Stimulated activated CD4-positive, alpha-beta T cell treated with anti-CD3 and anti-CD28 coated beads, Interleukin-1b, Interleukin-23, amount 100 ng/mL, for 48 hours (primary cell): ENCODE results near the gene GRB7.
"Not testable (repeated sequence)": the region's sequence is repeated elsewhere in the genome, so short reads cannot be mapped to it uniquely, and the experiment has no call there.

Experiments used
- DNase-seq: peaks from one replicate; pipeline ENCODE4 v3.0.0-alpha.2; 2020

GRB7 gene

DNA sequence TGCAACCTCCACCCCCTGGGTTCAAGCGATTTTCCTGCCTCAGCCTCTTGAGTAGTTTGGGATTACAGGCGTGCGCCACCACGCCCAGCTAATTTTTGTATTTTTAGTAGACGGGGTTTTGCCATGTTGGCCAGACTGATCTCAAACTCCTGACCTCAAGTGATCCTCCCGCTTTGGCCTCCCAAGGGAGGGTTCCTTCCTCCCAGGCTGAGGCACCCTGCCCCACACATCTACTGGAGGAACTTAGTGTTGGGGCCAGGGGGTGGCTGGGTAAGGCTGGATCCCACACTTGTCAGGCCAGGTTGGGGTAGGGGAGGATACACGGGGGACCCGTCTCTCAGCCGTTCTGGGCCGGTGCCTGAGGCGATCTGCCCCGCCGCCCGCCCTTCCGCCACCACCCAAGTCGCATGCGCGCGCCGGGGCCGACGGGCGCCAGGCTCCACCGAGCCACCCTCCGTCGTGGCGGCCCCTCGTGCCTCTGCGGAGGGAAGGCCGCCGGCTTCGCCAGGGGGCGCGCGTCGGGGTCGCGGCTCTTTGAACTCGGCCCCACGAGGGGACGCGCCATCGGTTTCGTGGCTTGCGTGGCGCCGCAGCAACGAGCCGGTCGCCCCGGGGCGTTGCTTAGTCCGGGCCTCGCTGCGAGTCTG, 15.9 kb downstream of the GRB7 start:
- DNase-seq, result no peak

DNA sequence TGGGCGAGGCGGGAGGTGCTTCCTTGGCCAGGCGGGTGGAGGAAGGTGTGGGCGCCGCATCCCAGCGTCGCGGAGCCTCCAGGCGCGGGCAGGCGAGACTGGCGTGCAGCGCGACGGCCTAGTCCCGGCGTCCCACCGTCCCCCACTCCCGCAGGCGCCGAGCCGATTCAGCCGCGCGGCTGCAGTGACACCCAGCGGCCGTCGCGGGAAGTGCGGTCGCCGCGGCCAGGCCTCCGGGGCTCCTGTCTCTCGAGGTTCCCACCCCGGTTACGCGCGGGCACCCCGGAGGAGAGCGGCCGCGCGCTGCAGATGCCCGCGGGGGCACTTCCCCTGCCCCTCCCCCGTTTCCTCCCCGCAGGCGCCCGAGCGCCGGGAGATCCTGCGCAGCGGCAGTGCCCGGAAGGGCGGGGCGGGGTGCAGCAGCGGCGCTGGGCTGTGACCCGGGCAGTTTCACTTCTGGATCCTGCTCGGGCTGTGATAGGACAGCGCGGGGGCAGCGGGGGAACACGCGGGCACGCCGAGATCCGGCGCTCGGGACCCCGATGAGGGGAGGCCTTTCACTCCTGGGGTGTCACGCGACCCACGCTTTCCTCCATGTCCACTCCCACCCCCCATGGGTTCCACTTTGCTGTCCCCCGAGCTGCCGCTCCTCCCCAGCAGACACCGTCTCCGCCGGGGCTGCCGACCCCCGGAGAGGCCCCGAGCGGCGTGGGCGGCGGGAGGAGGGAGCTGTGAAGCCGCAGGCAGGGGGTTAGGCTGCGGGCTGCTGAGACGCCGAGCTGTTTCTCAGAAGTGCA, 16.6 kb downstream of the GRB7 start:
- peak; percentile 96 for DNase-seq

DNA sequence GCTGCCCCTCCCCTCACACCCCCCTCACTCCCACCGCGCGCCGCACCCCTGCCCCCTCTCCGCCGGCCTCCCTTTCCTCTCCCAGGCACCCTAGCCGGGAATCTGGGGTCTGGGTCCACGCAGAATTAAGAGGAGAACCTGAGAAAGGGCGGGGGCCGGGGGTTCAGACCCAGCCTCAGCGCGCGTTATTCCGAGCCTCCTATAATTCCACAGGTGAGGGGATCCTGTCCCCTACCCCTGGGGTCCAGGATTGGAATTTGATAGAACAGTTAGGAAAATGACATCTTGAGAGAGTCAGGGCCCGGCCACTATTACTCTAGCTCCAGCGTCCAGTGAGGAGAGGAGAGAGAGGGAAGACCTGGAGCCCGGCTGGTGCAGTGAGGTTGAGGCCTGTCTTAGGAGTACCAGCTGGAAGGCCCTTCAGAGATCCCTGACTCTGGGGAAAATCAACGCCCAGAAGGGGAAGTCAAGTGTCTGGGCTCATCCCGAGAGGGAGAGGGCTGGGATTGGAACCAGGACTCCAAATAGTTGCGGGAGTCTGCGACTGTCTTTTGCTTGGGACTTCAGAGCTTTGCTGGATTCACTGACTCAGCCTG, 17.3 kb downstream of the GRB7 start:
- DNase-seq, result no peak

DNA sequence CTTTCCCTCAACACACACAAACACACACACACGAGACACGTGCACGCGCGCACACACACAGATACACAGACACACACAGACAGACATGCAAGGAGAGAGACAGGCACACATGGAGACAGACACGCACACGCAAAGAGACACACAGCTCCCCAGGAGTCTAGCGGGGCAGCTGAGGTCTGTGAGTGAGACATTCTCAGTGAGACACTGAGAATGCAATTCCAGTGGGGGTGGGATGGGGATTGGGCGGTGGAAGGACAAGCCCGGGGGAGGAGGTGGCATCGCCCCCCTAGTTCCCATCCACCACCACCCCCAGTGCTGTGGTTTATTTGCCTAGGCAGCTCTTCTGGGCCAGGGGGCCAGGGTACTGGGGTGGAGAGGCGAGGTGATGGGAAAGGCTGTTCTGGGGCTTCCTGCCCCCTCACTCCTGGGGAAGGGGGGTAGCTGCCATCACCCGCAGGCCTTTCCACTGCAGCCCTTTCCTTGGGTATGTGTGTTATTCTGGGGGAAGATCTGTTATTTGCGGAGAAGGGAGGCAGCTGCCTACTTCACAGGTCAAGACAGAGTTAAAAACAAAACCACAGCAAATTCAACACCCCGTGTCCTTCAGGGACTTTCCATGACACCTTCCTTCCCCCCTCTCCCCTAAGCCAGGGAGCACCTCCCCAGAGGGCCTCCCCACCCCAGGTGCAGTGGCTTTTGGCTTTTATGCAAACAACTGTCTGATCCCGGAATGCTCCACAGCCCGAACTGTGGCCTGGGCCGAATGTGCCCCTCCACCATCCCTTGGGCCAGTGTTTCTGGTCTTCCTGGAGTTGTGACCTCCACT, 18.0 kb downstream of the GRB7 start:
- DNase-seq, result peak; percentile 54

DNA sequence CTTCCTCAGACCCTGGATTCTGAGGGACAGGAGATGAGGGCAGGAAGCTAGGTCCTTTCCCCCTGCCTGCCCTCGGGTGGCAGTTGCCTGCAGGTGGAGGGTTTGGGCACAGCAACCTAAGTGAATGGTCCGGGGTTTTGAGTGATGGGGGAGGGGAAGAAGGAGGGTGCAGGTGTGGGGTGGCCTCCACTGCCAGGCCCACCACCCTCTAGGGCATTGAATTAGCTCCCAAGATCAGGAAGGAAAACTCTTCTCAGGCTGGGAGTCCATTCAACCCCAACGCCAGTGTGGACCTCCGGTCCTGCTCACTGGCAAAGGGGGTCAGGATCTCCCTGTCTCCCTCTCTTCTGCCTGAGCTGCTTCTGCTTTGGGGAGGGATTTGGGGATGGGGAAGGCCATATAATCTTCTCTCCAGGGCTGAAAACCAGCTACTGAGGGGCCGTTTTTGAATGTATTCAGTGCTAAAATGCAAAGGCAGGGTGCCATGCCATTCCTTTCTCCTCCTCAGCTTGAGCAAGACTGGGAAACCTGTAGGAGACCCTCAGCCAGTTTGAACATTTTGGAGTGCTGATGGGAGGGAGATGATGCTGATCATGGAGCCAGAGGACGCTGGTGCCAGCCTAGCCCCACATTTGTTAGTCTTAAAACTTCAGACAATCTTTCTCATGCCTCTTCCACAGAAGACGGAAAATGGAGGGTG, 18.8 kb downstream of the GRB7 start:
- no peak for DNase-seq

DNA sequence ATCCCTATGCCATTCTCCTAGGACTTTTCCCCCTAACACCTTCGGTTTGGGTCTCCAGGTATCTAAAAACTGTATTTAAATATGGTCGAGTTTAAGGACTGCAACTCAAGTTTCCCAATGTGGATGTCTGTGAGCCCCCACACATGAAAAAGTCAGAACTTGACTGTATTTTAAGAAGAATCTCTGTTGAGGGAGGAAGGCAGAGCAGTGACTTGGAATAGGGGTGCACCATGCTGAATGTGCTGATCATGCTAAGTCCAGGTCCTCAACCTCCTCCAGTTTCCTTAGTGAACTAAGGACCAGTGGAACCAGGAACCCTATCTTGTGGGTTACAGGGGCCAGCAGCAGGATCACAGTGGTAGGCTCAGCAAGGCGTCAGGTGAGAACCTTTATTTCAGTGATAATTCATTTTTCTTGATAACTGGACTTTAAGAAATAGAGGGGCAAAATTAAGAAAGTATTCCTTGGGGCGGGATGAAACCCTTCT, 19.5 kb downstream of the GRB7 start:
- DNase-seq, result no peak

DNA sequence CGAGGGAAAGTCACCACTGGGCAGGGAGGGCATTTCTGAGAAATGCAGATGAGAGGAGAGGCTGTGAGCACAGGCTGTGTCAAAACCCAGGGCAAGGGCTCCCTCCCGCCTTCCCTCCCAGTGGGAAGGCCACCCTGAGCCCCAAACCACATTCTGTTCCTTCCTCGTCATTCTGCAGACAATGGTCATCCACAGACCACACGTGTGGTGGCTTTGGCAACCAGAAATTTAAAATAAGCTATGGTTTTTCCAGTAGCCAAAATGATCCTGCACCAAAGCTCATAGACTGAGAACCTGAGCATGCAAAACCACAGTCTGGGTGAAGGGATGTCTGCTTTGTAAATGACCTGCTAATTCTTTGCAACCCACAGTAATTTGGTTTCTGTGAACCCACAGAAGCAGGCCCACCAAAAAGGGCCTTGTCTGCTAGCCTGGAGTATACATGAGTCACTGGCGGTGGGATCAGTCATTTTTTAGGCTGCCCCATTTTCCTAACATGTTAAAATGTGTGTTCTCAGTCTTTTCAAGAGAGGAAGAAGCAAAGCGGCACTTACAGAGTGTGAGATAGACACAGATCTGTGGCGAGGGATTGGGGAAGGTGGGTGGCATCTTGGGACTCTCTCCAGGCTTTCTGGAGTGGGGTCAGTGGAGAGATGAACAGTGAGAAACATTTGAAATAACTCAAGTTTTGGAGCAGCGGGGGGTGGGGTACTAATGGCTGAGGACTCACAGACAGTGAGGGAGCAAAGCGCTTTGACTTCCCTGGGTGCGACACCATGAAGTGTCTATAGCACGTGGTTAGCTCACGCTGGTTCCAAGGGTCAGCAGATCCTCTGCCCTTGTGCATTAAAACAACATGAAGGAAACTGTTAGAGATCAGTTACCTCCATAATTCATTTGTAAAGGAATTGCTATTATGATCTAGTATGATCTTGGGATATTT, 20.5 kb downstream of the GRB7 start:
- DNase-seq, result peak; percentile 74

DNA sequence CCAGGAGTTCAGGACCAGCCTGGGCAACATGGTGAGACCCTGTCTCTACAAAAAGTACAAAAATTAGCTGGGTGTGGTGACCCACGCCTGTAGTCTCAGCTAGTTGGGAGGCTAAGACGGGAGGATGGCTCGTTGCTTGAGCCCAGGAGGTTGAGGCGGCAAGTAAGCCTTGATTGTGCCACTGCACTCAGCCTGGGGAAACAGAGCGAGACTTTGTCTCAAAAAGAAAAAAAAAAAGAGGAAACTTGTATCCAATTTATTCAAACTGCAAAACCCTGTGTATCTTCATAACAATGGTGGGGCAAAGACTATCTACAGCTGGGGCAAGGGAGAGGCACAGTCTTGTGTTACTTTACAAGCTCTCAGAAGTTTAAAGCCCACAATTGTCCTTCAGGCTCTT, 21.5 kb downstream of the GRB7 start:
- no peak for DNase-seq

DNA sequence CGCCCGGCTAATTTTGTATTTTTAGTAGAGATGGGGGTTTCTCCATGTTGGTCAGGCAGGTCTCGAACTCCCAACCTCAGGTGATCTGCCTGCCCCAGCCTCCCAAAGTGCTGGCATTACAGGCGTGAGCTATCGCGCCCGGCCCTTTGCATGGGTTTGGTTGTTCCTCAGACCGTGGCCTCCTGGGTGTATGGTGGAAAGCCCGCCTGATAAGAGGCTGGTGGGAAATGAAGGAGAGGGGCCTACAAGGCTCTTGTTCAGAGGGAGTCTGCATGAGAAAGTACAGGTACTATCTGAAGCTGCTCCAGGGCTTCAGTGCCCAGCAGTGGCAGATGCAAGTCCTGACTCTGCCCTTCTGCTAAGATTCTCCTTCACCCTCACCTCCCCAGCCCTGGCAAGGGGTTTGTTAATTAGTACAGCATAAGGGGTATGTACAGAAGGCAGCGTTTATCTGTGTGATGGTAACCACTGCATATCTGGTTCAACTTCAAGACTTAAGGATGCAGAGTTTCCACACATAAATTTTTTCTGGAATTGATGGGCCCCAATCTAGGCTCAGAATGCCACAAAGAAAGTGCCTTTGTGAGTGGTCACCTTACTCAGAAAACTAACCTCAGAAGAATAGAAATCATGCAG, 24.2 kb downstream of the GRB7 start:
- no peak for DNase-seq

DNA sequence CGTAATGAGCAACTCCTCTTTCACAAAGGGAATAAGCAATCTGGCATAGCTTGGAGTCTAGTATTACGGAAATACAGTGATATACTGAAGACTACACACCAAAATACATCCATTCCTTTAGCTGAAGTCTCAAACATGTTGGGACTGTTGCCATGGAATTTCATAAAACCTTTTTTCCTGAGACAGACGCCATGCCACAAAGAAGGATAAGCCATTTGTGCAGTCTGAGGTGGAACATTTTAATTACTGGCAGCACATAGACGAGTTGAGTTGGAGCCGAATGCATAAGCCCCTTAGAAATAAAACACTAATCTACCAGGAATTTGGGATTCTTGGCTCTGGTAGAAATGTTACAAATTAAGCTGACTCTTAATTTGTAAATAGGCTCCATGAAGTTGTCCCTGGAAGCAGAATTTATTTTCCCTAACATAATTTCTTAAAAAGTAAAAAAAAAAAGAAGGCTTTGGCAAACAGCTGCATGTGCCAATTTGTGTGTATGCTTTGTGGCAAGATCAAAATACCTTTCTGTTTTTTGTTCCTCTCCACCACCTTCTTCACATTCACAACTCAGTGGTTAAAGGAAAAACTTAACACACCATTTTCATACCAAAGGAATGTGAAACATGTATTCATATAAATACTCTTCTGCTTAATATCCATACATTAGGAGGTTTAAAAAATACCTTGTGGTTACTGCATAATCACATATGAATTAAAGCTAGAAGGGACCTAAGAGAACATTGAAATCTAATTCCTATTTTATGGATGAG, 25.5 kb downstream of the GRB7 start:
- DNase-seq, result no peak

DNA sequence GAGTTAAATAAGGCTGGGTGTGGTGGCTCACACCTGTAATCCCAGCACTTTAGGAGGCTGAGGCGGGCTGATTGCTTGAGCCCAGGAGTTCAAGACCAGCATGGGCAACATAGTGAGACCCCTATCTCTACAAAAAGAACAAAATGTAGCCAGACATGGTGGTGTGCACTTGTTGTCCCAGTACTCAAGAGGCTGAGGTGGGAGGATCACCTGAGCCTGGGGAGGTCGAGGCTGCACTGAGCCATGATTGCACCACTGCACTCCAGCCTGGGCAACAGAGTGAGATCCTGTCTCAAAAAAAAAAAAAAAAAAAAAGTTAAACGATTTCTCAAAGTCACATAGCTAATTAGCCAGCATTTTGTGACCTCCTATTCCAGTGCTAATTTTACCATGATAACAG, 26.4 kb downstream of the GRB7 start:
- not testable (repeated sequence) for DNase-seq

DNA sequence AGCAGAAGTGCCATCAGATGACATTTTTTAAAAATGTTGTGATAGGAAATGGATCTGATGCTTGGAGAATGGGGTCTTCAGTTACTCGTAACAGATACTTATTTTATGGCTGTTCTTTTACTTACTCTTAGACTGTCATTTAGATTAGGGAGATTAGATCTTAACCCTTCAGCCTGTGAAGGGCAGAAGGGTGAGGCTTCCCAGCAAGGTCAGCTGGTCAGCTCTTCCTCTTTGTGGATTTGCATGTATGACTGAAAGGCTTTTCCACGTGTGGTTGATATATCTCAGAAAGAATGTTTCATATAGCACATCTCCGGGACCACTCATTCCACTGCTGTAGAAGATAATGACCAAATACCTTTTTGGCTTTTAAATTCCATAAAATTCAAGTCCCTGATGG, 27.4 kb downstream of the GRB7 start:
- no peak for DNase-seq

DNA sequence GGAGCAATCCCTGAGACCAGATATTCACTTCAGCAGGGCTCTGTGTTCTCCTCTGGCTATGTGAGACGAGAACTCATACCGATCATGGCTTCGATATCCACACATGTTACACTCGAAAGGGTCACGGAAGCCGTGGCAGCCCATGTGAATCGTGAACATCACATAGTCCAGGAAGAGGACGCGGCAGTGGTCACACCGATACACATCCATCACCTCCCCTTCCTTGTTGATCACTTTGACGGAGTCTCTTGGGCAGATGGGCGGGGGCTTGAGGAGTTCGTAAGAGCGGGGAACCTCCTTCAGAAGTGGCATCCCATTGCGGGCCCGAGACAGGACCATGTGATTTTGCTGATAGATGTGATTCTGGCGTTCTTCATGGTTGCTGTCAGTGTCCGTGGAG, 28.0 kb downstream of the GRB7 start:
- DNase-seq, result no peak

DNA sequence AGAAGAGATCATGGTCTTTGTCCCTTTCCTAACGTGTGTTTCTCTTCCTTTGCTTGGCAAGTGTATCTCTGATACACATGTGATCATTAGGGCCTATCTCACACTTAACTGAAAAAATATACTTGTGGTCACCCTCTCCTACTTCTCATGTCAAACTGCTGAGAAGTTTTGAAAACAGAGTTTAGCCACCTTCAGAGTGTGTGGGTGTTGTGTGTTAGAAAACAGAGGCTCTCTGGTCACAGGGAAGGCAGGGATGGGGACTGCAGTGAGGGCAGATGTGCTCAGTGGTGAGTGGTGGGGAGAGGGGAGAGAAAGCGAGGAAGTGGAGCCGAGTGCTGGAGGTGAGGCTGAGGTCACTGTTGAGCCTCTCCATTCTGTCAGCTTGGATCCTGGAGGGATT, 29.4 kb downstream of the GRB7 start:
- no peak for DNase-seq

DNA sequence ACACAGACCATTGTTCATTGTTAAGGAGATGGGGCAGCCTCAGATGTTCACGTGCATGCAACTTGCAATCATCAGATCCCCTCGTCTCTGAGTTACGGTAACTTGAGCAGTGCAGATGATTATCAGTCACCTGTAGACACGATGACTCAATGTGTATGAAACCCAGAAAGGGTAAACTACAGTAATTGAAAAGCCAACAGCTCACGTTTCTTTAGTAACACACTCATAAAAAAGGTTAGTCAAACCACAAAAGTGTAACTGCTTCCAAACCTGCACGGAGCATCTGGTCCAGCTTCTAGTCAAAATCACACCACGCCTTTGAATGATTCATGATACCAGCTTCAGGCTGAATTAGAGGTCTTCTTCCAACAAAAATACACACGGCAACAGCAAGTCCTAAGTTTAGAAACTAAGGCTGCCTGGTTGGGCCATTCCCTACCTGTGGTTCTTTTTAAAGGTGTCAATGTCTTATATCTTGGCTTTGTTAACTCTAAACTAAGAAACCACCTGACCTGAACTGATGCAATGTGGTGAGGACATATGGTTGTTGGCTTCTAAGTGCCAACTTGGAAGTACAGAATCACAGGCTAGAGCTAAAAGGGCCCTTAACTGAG, 32.3 kb downstream of the GRB7 start:
- peak; percentile 82 for DNase-seq

DNA sequence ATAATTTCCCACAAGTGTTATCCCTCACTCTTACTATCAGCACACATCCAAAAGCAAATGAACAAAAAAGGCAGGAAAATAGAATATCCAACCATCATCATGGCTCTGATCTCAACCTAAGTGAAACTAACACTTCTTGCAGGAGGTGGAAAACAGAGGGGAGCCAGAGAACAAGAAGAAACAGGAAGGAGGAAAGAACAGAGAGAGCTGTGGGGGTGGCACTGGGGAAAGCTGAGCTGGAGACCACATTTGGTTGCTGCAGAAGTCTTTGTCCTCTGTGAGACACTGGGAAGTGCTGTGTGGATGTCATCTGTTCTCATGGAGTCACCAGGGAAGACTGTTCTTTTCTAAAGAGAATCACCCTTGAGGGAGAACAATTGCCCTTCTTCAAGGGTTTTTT, 34.7 kb downstream of the GRB7 start:
- no peak for DNase-seq

DNA sequence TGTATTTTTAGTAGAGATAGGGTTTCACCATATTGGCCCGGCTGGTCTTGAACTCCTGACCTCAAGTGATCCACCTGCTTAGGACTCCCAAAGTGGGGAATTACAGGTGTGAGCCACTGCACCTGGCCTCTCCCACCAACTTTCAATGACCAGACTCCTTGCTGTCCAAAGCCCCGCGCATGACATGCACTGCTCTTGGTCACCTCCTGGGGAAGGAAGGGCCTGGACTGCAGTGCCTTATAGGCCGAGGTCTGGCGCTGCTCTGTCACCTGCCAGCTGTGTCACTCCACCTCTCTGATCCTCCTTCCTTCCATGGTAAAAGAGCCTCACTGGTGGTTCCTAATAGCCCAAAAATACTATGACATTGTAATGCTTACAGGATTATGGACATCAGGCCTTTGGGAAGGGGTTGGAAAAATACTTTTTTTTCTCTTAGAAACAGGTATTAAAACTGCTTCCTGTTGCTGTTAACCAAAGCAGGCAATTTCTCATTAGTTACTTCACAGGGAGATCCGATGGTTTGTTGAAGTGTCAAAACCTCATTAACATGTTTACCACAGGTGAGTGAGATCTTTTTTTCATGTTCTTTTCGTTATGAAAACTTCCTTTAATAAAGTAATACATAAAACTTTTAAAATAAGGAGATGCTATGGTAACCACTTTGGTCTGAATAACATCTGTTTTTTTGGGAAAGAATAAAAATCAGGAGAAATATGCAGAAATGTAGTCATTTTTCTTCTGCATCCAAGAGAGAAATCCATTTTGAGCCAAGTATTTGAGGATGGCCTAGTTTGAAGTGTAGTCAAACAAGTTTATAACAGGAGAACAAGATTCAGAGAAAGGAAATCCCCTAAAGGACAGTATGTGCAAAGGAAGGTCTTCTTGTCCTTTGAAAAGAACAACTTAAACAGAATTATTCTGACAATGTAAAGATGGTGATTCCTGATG, 35.5 kb downstream of the GRB7 start:
- DNase-seq, result no peak

DNA sequence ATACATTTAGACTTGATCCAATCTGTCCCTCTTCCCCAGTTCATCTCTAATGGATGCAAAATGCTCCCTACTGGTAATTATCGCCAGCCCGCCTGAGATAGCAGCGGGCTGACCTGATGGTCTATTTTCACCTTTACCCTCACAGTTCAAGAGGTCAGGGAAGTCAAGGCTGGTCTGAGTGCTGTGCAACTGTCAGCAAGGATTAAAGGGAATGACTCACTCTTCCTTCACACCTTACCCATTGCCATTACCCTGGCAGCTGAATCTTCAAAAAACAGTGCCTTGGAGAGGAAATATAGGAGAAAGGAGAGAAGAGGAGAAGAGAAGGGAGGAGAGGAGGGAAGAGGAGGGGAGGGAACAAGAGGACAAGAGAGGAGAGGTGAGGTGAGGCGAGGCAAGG, 36.3 kb downstream of the GRB7 start:
- no peak for DNase-seq
